ENCODE data around the gene ANTXR2. TPM values are rescaled to one million over a fixed set of nuclear protein-coding genes. Genes with fewer than 3 reads are reported as not detected.

The ANTXR2 gene
- total RNA-seq, 2 experiments from 2014 or later: 15.3 to 16.7 TPM

DNA sequence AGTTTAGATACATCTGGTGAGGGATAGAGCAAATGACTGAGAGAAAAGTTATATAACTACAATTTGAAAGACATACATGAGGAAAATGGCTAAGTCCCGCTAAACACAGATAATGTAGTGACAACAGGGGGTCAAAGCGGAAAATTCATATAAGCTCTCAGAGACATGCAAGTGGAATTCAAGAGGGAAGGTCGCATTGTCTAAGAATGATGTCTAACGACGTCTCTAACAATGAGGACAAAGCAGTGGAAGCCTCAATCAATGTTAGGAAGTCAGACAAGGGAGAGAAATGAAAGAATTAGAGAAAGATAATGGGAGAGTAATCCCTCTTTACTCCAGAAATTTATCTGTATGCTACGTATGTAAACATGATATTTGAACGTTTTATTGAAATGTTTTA is 113.4 kb downstream of the ANTXR2 start:
- no peak overlapping the region for H3K27ac ChIP-seq (ENCODE audit: low read depth in 1 of 2, low read length in 2 of 2)
- H3K36me3 ChIP-seq (ENCODE audit: insufficient read depth, low read length): peaks cover 14% of the 10 kb centered on the region
- peaks cover 23% of the 10 kb centered on the region for H3K36me3 Mint-ChIP-seq (ENCODE audit: low read depth)
- TF ChIP-seq, protein P1, sequence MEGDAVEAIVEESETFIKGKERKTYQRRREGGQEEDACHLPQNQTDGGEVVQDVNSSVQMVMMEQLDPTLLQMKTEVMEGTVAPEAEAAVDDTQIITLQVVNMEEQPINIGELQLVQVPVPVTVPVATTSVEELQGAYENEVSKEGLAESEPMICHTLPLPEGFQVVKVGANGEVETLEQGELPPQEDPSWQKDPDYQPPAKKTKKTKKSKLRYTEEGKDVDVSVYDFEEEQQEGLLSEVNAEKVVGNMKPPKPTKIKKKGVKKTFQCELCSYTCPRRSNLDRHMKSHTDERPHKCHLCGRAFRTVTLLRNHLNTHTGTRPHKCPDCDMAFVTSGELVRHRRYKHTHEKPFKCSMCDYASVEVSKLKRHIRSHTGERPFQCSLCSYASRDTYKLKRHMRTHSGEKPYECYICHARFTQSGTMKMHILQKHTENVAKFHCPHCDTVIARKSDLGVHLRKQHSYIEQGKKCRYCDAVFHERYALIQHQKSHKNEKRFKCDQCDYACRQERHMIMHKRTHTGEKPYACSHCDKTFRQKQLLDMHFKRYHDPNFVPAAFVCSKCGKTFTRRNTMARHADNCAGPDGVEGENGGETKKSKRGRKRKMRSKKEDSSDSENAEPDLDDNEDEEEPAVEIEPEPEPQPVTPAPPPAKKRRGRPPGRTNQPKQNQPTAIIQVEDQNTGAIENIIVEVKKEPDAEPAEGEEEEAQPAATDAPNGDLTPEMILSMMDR (IDR thresholded peaks at IDR 0.05): no peak
- intact Hi-C loops (cut with DNase I, micrococcal nuclease): no loop called here
- H3K4me3 ChIP-seq (ENCODE audit: low read length): no peak overlapping the region
- H3K9me3 ChIP-seq (ENCODE audit: control insufficient read depth in 1 of 2, insufficient read depth in 1 of 2, low read length in 2 of 2): peaks cover 2 to 3% of the 10 kb centered on the region in 2 experiments
- H3K4me1 ChIP-seq (ENCODE audit: insufficient read depth, low read length): no peaks in the 10 kb centered on the region
- no peaks in the 10 kb centered on the region for H3K4me1 Mint-ChIP-seq (ENCODE audit: low read depth)
- ATAC-seq (ENCODE audit: poor library complexity) (no peak), DNase-seq (no peak)
- no peak overlapping the region for H3K4me3 Mint-ChIP-seq
- H3K27ac Mint-ChIP-seq: no peak overlapping the region
- no peaks in the 10 kb centered on the region for H3K27me3 Mint-ChIP-seq
- POLR2A ChIA-PET: no interaction called here
- no peaks in the 10 kb centered on the region for H3K27me3 ChIP-seq (ENCODE audit: control insufficient read depth in 1 of 2, insufficient read depth in 2 of 2, low read length in 2 of 2)
- no peaks in the 10 kb centered on the region for H3K9me3 Mint-ChIP-seq
- CTCF ChIA-PET: no interaction called here

DNA sequence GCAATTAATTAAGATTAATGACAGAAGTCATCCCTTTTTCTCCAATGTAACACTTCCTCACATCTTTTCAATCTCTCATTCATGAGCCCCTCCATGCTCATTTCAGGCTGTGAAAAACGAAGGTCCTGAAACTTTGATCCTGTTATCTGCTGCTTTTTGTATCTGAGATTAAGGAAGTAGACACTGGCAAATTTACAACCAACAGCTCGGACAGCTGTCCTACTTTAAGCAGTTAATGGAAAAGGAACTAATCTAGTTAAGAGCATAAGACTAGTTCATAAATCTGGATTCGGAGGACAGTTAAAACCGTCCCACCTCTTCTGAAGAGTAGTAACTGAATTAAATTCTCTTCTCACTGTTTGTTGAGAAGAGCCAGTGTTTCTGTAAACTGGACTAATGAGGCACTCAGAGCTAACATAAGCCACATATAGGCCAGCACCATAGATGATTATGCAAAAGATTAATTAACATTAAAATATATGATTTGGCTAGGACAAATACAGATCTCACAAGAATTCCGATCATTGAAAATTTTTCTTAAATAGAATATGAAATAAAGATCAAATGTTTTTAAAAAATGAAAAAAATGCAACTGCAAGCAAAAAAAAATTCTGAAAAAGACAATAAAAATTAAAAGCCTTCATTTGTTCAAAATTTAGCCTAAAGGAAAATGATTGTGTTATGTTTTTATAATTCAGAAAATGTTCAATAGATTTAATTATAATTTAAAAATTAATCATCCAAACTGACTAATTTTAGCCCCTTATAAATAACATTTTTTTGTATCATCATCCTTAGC is 114.4 kb downstream of the ANTXR2 start:
- no peak for ATAC-seq (ENCODE audit: poor library complexity)
- no peak overlapping the region for H3K4me3 Mint-ChIP-seq
- CTCF ChIA-PET: no interaction called here
- DNase-seq: no peak
- POLR2A ChIA-PET: no interaction called here
- Histone ChIP-seq H3K9me3 (ENCODE audit: control insufficient read depth in 1 of 2, insufficient read depth in 1 of 2, low read length in 2 of 2) (no peaks in the 10 kb centered on the region), H3K4me3 (ENCODE audit: low read length) (no peak overlapping the region), H3K36me3 (ENCODE audit: insufficient read depth, low read length) (peaks cover 7% of the 10 kb centered on the region), H3K27me3 (ENCODE audit: control insufficient read depth in 1 of 2, insufficient read depth in 2 of 2, low read length in 2 of 2) (no peaks in the 10 kb centered on the region), H3K4me1 (ENCODE audit: insufficient read depth, low read length) (no peaks in the 10 kb centered on the region), H3K27ac (ENCODE audit: low read depth in 1 of 2, low read length in 2 of 2) (no peak overlapping the region)
- H3K36me3 Mint-ChIP-seq (ENCODE audit: low read depth): peaks cover 13% of the 10 kb centered on the region
- no peaks in the 10 kb centered on the region for H3K27me3 Mint-ChIP-seq
- H3K9me3 Mint-ChIP-seq: no peaks in the 10 kb centered on the region
- intact Hi-C loops (cut with DNase I, micrococcal nuclease): no loop called here
- no peaks in the 10 kb centered on the region for H3K4me1 Mint-ChIP-seq (ENCODE audit: low read depth)
- TF ChIP-seq, protein P1 (IDR thresholded peaks at IDR 0.05): no peak
- H3K27ac Mint-ChIP-seq: no peak overlapping the region

DNA sequence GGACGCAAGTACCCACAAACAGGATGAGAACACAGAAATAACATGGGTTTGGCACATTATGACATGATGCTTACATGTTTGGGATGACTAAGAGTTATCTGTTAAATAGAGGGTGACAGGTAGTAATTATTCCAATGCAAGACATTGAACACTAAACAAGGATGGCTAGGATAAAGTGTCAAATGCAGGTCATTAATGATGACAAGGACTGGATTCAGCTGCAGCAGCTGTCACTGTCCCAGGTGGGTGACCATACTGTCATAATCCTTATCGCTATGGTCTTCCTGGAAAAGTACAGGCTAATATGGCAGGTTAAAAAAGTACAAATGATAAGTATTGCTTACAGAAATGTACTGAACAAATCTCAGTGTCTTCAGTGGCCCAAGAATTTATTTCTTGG is 123.9 kb downstream of the ANTXR2 start:
- TF ChIP-seq, protein P1 (IDR thresholded peaks at IDR 0.05): no peak
- H3K9me3 Mint-ChIP-seq: no peaks in the 10 kb centered on the region
- intact Hi-C loops (cut with DNase I, micrococcal nuclease): no loop called here
- peaks cover 24% of the 10 kb centered on the region for H3K36me3 Mint-ChIP-seq (ENCODE audit: low read depth)
- no peak overlapping the region for H3K4me3 ChIP-seq (ENCODE audit: low read length)
- ChIA-PET CTCF (no interaction called here), POLR2A (no interaction called here)
- H3K9me3 ChIP-seq (ENCODE audit: control insufficient read depth in 1 of 2, insufficient read depth in 1 of 2, low read length in 2 of 2): no peaks in the 10 kb centered on the region
- ATAC-seq (ENCODE audit: poor library complexity) (no peak), DNase-seq (no peak)
- H3K27ac Mint-ChIP-seq: no peak overlapping the region
- H3K36me3 ChIP-seq (ENCODE audit: insufficient read depth, low read length): no peaks in the 10 kb centered on the region
- H3K4me1 Mint-ChIP-seq (ENCODE audit: low read depth): peaks cover 11% of the 10 kb centered on the region
- H3K4me1 ChIP-seq (ENCODE audit: insufficient read depth, low read length): no peaks in the 10 kb centered on the region
- no peaks in the 10 kb centered on the region for H3K27me3 ChIP-seq (ENCODE audit: control insufficient read depth in 1 of 2, insufficient read depth in 2 of 2, low read length in 2 of 2)
- H3K27ac ChIP-seq (ENCODE audit: low read depth in 1 of 2, low read length in 2 of 2): no peak overlapping the region
- H3K4me3 Mint-ChIP-seq: no peak overlapping the region
- no peaks in the 10 kb centered on the region for H3K27me3 Mint-ChIP-seq

Measured in CD4-positive, alpha-beta T cell (primary cell).